ENCODE measurements around the gene ADAP1. TPM values are rescaled to one million over a fixed set of nuclear protein-coding genes. Genes with fewer than 3 reads are reported as not detected.

ADAP1 gene
- total RNA-seq, 1 experiment from 2014 or later: 6.2 TPM

DNA sequence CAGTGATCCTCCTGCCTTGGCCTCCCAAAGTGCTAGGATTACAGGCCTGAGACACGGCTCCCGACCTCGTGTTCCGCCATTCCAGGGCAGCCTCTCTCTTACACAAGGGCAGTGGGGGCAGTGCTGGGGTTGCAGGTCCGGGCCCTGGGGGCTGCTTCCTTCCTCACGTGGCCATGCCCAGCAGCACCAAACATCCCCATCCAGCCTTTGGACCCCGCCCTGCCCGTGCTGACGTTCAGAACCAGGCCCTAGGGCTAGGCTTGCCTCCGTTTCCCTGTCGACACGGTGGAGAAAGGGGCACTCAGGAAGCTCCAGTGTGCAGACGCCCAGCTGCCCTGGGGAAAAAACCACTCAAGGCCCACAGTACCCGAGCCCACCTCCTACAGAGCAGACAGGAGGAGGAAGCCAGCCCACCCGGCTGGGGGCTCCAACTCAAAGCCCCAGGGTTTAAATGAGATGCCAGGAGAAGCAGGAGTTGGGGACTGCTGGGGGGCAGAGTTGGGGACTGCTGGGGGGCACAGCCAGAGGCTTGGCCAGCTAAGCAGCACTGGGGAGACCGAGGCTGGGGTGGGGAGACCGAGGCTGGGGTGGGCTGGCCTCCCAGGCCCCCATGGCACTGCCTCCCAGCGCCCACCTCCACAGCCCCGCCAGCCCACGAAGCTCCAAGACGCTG lies 35.9 kb downstream of the ADAP1 start:
- Histone ChIP-seq H3K27me3 (ENCODE audit: insufficient read depth, low read length) (no peaks in the 10 kb centered on the region), H3K79me1 (ENCODE audit: insufficient read depth, low read depth, low read length, poor library complexity, severe bottlenecking) (no peaks in the 10 kb centered on the region), H3K9ac (ENCODE audit: extremely low read depth, insufficient read length, low read length) (no peak overlapping the region), H3K4ac (ENCODE audit: low read depth, low read length) (no peak overlapping the region), H3K14ac (ENCODE audit: insufficient read depth, low read length) (no peak overlapping the region; the same call in 1 of the 2 replicates), H3T11ph (ENCODE audit: low read length) (no peak overlapping the region), H4K20me1 (ENCODE audit: control insufficient read depth, insufficient read depth, insufficient read length) (no peaks in the 10 kb centered on the region), H3K56ac (ENCODE audit: insufficient read length, low read depth, low read length) (no peak overlapping the region), H2AK5ac (ENCODE audit: insufficient read length, low read length) (no peak overlapping the region), H2BK15ac (ENCODE audit: low read depth, low read length) (no peak overlapping the region), H3K23me2 (ENCODE audit: insufficient read length, low read depth, low read length, poor library complexity, severe bottlenecking) (no peaks in the 10 kb centered on the region), H2AFZ (ENCODE audit: low read length) (no peak overlapping the region), H4K8ac (replicated peaks; ENCODE audit: insufficient read length, low read depth, low read length) (no peak overlapping the region), H3K79me2 (ENCODE audit: insufficient read depth, low read length) (no peaks in the 10 kb centered on the region), H3K9me3 (ENCODE audit: control insufficient read depth, low read depth, low read length) (no peaks in the 10 kb centered on the region), H4K91ac (ENCODE audit: insufficient read length, low read depth, low read length) (no peak overlapping the region), H3K27ac (ENCODE audit: insufficient read length, low read depth, low read length) (no peak overlapping the region), H2BK5ac (ENCODE audit: insufficient read length, low read length) (no peak overlapping the region), H3K4me1 (ENCODE audit: insufficient read depth, low read length) (no peaks in the 10 kb centered on the region), H4K5ac (ENCODE audit: insufficient read length, low read depth, low read length) (no peak overlapping the region), H2BK120ac (ENCODE audit: low read depth, low read length, poor library complexity, severe bottlenecking) (no peak overlapping the region), H3K18ac (ENCODE audit: insufficient read length, low read depth, low read length) (no peak overlapping the region), H2BK20ac (ENCODE audit: low read depth, low read length, poor library complexity, severe bottlenecking) (no peak overlapping the region), H2BK12ac (ENCODE audit: insufficient read length, low read depth, low read length) (no peak overlapping the region), H3K4me2 (ENCODE audit: insufficient read depth, insufficient read length, low read length) (no peak overlapping the region), H3K23ac (ENCODE audit: insufficient read length, low read depth, low read length) (no peak overlapping the region)
- Mint-ChIP-seq H3K4me1 (peaks cover 4 to 6% of the 10 kb centered on the region in 2 experiments), H3K27ac (no peak overlapping the region), H3K4me3 (no peak overlapping the region), H3K36me3 (ENCODE audit: insufficient read depth in 1 of 3, low read depth in 3 of 3) (no peaks in the 10 kb centered on the region), H3K27me3 (ENCODE audit: low read depth) (no peaks in the 10 kb centered on the region; the same call in 1 of the 2 replicates), H3K9me3 (no peaks in the 10 kb centered on the region; a peak in 1 of 5 replicates)
- TF ChIP-seq, protein P1, sequence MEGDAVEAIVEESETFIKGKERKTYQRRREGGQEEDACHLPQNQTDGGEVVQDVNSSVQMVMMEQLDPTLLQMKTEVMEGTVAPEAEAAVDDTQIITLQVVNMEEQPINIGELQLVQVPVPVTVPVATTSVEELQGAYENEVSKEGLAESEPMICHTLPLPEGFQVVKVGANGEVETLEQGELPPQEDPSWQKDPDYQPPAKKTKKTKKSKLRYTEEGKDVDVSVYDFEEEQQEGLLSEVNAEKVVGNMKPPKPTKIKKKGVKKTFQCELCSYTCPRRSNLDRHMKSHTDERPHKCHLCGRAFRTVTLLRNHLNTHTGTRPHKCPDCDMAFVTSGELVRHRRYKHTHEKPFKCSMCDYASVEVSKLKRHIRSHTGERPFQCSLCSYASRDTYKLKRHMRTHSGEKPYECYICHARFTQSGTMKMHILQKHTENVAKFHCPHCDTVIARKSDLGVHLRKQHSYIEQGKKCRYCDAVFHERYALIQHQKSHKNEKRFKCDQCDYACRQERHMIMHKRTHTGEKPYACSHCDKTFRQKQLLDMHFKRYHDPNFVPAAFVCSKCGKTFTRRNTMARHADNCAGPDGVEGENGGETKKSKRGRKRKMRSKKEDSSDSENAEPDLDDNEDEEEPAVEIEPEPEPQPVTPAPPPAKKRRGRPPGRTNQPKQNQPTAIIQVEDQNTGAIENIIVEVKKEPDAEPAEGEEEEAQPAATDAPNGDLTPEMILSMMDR (conservative IDR thresholded peaks at IDR 0.05): no peak
- WGBS (ENCODE audit: extremely low coverage, insufficient read length, low lambda C conversion rate): no CpG with 5 or more reads among the region's 21 CpGs
- no peak for DNase-seq

Data from H9 (cell line).